ENCODE data around the gene NEO1.

- no peak for TF ChIP-seq EP300 (IDR thresholded peaks at IDR 0.05)
- TF ChIP-seq CTCF (IDR thresholded peaks at IDR 0.05), result no peak
- TF ChIP-seq MAX (IDR thresholded peaks at IDR 0.05), result no peak
These were observed 67.2 kb downstream of the NEO1 start for GRCh38 chr15:73119478-73119877.
